IMR-90 (cell line): ENCODE results near the gene ARHGAP18. TPM values are rescaled to one million over a fixed set of nuclear protein-coding genes. Genes with fewer than 3 reads are reported as not detected.

ENCODE experiments used
- ATAC-seq: fragments of 200-7000 bp; cut with Tn5 transposase; 2 replicates; pipeline ENCODE4 v1.9.1; 2020; ENCODE audit warnings: low read depth, mild to moderate bottlenecking, moderate library complexity
- BruUV-seq: library from RNA; stranded (reverse); fragments of 400-500 nt; replicated peaks from 2 replicates; lab custom pipeline; 2021; lab: Mats Ljungman, UMichigan
- CTCF ChIA-PET: fragments of 300-600 bp; formaldehyde crosslinking; extraction: SDS; loops from one replicate; lab custom pipeline; 2021; ENCODE audit warnings: antibody characterized with exemption; lab: Yijun Ruan, JAX
- POLR2A ChIA-PET: fragments of 300-600 bp; sonication (Branson Sonifier 250); formaldehyde crosslinking; loops from one replicate; lab custom pipeline; 2022; ENCODE audit warnings: antibody characterized with exemption; ENCODE audit not compliant: unreplicated experiment; lab: Charles Lee
- DNase-seq: peaks from one replicate; pipeline ENCODE4 v3.0.0; 2013
- H2AFZ ChIP-seq: replicated peaks from 2 replicates; pipeline ENCODE3; 2013; ENCODE audit warnings: low read length, mild to moderate bottlenecking; ENCODE audit not compliant: poor library complexity
- H2AK5ac ChIP-seq: 2 replicates; pipeline ENCODE4 v1.6.1; 2013; ENCODE audit warnings: low read depth, low read length, inconsistent platforms
- H2AK9ac ChIP-seq: replicated peaks from 2 replicates; pipeline ENCODE3; 2013; ENCODE audit warnings: mild to moderate bottlenecking, low read depth, low read length, moderate library complexity; ENCODE audit not compliant: poor library complexity
- H2BK120ac ChIP-seq: 2 replicates; pipeline ENCODE4 v1.6.1; 2013; ENCODE audit warnings: low read depth, low read length, inconsistent platforms
- H2BK15ac ChIP-seq: 3 replicates; pipeline ENCODE4 v1.6.1; 2013; ENCODE audit warnings: low read depth, low read length, inconsistent platforms
- H2BK20ac ChIP-seq: 2 replicates; pipeline ENCODE4 v1.6.1; 2013; ENCODE audit warnings: low read depth, mild to moderate bottlenecking, inconsistent platforms, low read length, moderate library complexity
- H2BK5ac ChIP-seq: 2 replicates; pipeline ENCODE4 v1.6.1; 2013; ENCODE audit warnings: mild to moderate bottlenecking, low read depth, low read length, inconsistent platforms; ENCODE audit not compliant: poor library complexity, severe bottlenecking
- H3K14ac ChIP-seq: replicated peaks from 2 replicates; pipeline ENCODE4 v1.6.1; 2013; ENCODE audit warnings: low read depth, low read length, inconsistent platforms
- H3K18ac ChIP-seq: 2 replicates; pipeline ENCODE4 v1.6.1; 2013; ENCODE audit warnings: low read depth, low read length, control low read depth
- H3K23ac ChIP-seq: 2 replicates; pipeline ENCODE4 v1.6.1; 2013; ENCODE audit warnings: low read depth, low read length, inconsistent platforms
- H3K27ac ChIP-seq: 2 replicates; pipeline ENCODE4 v1.5.1; 2013; ENCODE audit warnings: mild to moderate bottlenecking, control low read depth, low read length; ENCODE audit not compliant: insufficient read depth
- H3K27me3 ChIP-seq: 2 replicates; pipeline ENCODE4 v1.6.1; 2013; ENCODE audit warnings: low read length; ENCODE audit not compliant: control insufficient read depth, insufficient read depth
- H3K36me3 ChIP-seq: 2 replicates; pipeline ENCODE4 v1.6.1; 2013; ENCODE audit warnings: low read length, mixed read lengths; ENCODE audit not compliant: control insufficient read depth, insufficient read depth
- H3K4ac ChIP-seq: 2 replicates; pipeline ENCODE4 v1.6.1; 2013; ENCODE audit warnings: low read depth, low read length, inconsistent platforms
- H3K4me1 ChIP-seq: 2 replicates; pipeline ENCODE4 v1.6.1; 2013; ENCODE audit warnings: low read length, mixed read lengths; ENCODE audit not compliant: control insufficient read depth, insufficient read depth
- H3K4me2 ChIP-seq: 2 replicates; pipeline ENCODE4 v1.6.1; 2013; ENCODE audit warnings: low read depth, mild to moderate bottlenecking, control low read depth, low read length, moderate library complexity
- H3K4me3 ChIP-seq: 2 replicates; pipeline ENCODE4 v1.5.1; 2013; ENCODE audit warnings: low read depth, mild to moderate bottlenecking, control low read depth, low read length, moderate library complexity; ENCODE audit not compliant: insufficient read depth
- H3K56ac ChIP-seq: 2 replicates; pipeline ENCODE4 v1.6.1; 2013; ENCODE audit warnings: low read length, inconsistent platforms; ENCODE audit not compliant: insufficient read depth; ENCODE audit errors: extremely low read depth
- H3K79me1 ChIP-seq, 2 experiments: 2 replicates each; pipeline ENCODE4 v1.6.1; 2013; ENCODE audit warnings: low read length in 2 of 2, inconsistent platforms in 1 of 2, low read depth in 1 of 2
- H3K9ac ChIP-seq: 2 replicates; pipeline ENCODE4 v1.6.1; 2013; ENCODE audit warnings: low read depth, low read length, control low read depth
- H3K9me1 ChIP-seq: 2 replicates; pipeline ENCODE4 v1.6.1; 2013; ENCODE audit warnings: low read length, inconsistent platforms; ENCODE audit not compliant: insufficient read depth
- H3K9me3 ChIP-seq: 2 replicates; pipeline ENCODE4 v1.6.1; 2013; ENCODE audit warnings: low read length; ENCODE audit not compliant: control insufficient read depth, insufficient read depth
- H4K20me1 ChIP-seq: 2 replicates; pipeline ENCODE4 v1.6.1; 2013; ENCODE audit warnings: low read length, inconsistent platforms; ENCODE audit not compliant: insufficient read depth
- H4K5ac ChIP-seq: 2 replicates; pipeline ENCODE4 v1.6.1; 2013; ENCODE audit warnings: mild to moderate bottlenecking, low read depth, low read length, control low read depth
- H4K8ac ChIP-seq, 2 experiments: 2 replicates each; pipeline ENCODE4 v1.6.1; 2013; ENCODE audit warnings: low read depth in 2 of 2, low read length in 2 of 2, control low read depth in 1 of 2, inconsistent platforms in 1 of 2
- H4K91ac ChIP-seq: 2 replicates; pipeline ENCODE4 v1.6.1; 2013; ENCODE audit warnings: low read depth, low read length, inconsistent platforms; ENCODE audit not compliant: insufficient read depth
- CEBPB ChIP-seq: IDR thresholded peaks from 2 replicates; pipeline ENCODE4 v1.6.1; 2012; ENCODE audit warnings: low read depth, low read length, improper control_type of control experiment
- CHD1 ChIP-seq: IDR thresholded peaks from 2 replicates; pipeline ENCODE4 v1.6.1; 2012; ENCODE audit warnings: low read depth, low read length, improper control_type of control experiment
- NFE2L2 ChIP-seq: fragments of 150-350 bp; IDR thresholded peaks from 2 replicates; pipeline ENCODE4 v1.6.1; 2016; ENCODE audit warnings: low read depth, mild to moderate bottlenecking, low read length
- WGBS, 2 experiments: methylation state at CpG; one replicate each; pipeline versions ENCODE4 v1.1.5 to v1.1.7; 2013; ENCODE audit warnings: missing lambda C conversion rate in 2 of 2; ENCODE audit not compliant: insufficient read length in 1 of 2; ENCODE audit errors: extremely low coverage in 2 of 2; 5-methylcytosine and 5-hydroxymethylcytosine counted together
- dilution Hi-C: fragments of 300-500 bp; cut with HindIII; formaldehyde crosslinking; loops from one replicate; pipeline ENCODE4 v1.14.3; 2018; ENCODE audit warnings: low sequenced_read_pairs; ENCODE audit not compliant: unreplicated experiment
- in situ Hi-C: fragments of 300-500 bp; cut with MboI; formaldehyde crosslinking; loops from 3 replicates; pipeline ENCODE4 v1.14.3; 2019; ENCODE audit warnings: low sequenced_read_pairs, inconsistent platforms, mixed read lengths
- intact Hi-C: fragments of 100-400 bp; cut with micrococcal nuclease; formaldehyde crosslinking; loops from 2 replicates; pipeline ENCODE4 v1.10.0; 2022
- polyA plus RNA-seq, 3 experiments: library from polyadenylated mRNA; depleted of rRNA; stranded (reverse); fragments of >200 nt; gene quantifications; 2 replicates each; pipeline ENCODE4 v1.2.3, GENCODE V29; 2012; ENCODE audit warnings: low replicate concordance in 1 of 3
- total RNA-seq: library from RNA; depleted of rRNA; stranded (reverse); fragments of >200 nt; gene quantifications from 2 replicates; pipeline ENCODE4 v1.2.3, GENCODE V29; 2012

Gene ARHGAP18
- total and polyA plus RNA-seq, 2 of the 4 experiments (the other 2 are of a cell fraction), result 6.2 to 17.0 TPM

DNA sequence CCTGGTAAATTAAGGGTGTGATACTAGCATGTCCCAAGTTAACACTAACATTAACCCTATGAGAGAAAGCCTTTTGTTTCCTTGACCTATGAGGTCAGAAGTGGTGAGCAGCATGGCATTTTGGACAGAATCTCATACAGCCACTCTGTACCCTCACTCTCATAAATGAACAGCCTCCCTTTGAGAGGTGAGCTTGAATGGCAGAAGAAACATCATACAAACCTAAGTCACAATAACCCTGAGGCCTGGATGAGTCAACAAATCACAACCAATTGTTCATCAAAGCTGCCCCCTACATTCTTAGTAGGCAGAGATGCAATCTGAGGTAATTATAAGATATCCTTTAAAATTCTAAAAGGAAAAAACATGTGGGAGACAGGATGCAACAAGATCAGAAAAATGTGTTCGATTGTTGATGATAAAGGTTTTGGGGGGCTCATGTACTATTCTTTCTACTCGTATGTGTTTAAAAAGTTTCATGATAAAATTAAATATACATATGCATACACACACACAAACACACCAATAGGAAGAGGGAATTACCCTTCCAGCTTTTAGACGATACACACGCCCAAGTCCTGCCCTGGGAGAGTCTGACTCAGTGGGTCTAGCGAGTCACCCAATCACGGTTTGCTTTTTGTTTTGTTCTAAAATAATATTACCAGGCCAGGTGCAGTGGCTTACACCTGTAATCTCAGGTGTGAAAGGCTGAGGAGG lies 117.3 kb downstream of the ARHGAP18 start:
- WGBS, 2 experiments, result no CpG with 5 or more reads among the region's 6 CpGs
- CTCF ChIA-PET, result no interaction called here

More for the DNA sequence above, 117.3 kb downstream of the ARHGAP18 start:
- Histone ChIP-seq H2BK20ac (peak overlapping the region; percentile 74), H3K56ac (no peak overlapping the region), H3K4me2 (no peak overlapping the region), H4K91ac (peak overlapping the region; percentile 39; the same call in 1 of the 2 replicates), H2BK120ac (peak overlapping the region; percentile 54), H3K79me1 (peaks cover 3 to 22% of the 10 kb centered on the region in 2 experiments; a peak in 1 of 4 replicates), H3K27me3 (no peaks in the 10 kb centered on the region), H3K18ac (peak overlapping the region; percentile 55; the same call in 1 of the 2 replicates), H2AFZ (no peak overlapping the region), H2BK15ac (peak overlapping the region; percentile 82; the same call in 2 of the 3 replicates), H3K9me1 (0 out of 2 replicates have a peak, but pooled peaks cover 6% of the 10 kb centered on the region), H3K27ac (no peak overlapping the region), H2AK9ac (no peak overlapping the region), H3K9ac (no peak overlapping the region), H3K4me1 (peaks cover 13% of the 10 kb centered on the region), H4K20me1 (no peaks in the 10 kb centered on the region), H3K4ac (peak overlapping the region; percentile 48), H3K14ac (peak overlapping the region; percentile 20), H3K23ac (0 out of 2 replicates have a peak overlapping the region, but pooled peaks have one; percentile 38), H3K4me3 (no peak overlapping the region), H2BK5ac (peak overlapping the region; percentile 32), H2AK5ac (peak overlapping the region; percentile 80), H4K8ac (peak overlapping the region in 1 of 2 experiments; percentile 56; a peak in 2 of 4 replicates), H3K36me3 (no peaks in the 10 kb centered on the region), H3K9me3 (no peaks in the 10 kb centered on the region), H4K5ac (no peak overlapping the region)
- ATAC-seq (no peak), DNase-seq (no peak)
- TF ChIP-seq CHD1 (no peak), CEBPB (no peak), NFE2L2 (no peak)
- intact Hi-C loops (loop anchor here (10.0 kb wide), 1 partner anchor 302 kb away; no protein-coding TSS in a partner anchor), dilution Hi-C loops (no loop called here), in situ Hi-C loops (loop anchor here (5.0 kb wide), 1 partner anchor 435 kb away; no protein-coding TSS in a partner anchor)
- no TSS peak for BruUV-seq
- POLR2A ChIA-PET, result no interaction called here
